Activated CD4-positive, alpha-beta memory T cell treated with anti-CD3 and anti-CD28 coated beads for 36 hours (primary cell): ENCODE results near the gene DNAH2. TPM values are rescaled to one million over a fixed set of nuclear protein-coding genes. Genes with fewer than 3 reads are reported as not detected.

Experiments used
- CTCF ChIA-PET: fragments of 350-600 bp; sonication (Branson Sonifier 250); formaldehyde crosslinking; loops from one replicate; lab custom pipeline; 2021; ENCODE audit warnings: antibody characterized with exemption, inconsistent platforms; lab: Charles Lee
- POLR2A ChIA-PET: fragments of 350-600 bp; sonication (Branson Sonifier 250); formaldehyde crosslinking; loops from one replicate; lab custom pipeline; 2021; ENCODE audit warnings: antibody characterized with exemption; lab: Charles Lee
- DNase-seq: peaks from one replicate; pipeline ENCODE4 v3.0.0-alpha.2; 2020
- H3K27ac Mint-ChIP-seq: one replicate; pipeline ENCODE4 v1.8.0; 2021; ENCODE audit warnings: mixed read lengths
- H3K27me3 Mint-ChIP-seq: one replicate; pipeline ENCODE4 v1.8.0; 2021; ENCODE audit warnings: mixed read lengths
- H3K36me3 Mint-ChIP-seq: one replicate; pipeline ENCODE4 v1.8.0; 2021; ENCODE audit warnings: mixed read lengths
- H3K4me1 Mint-ChIP-seq: one replicate; pipeline ENCODE4 v1.8.0; 2021; ENCODE audit warnings: low read depth, mixed read lengths
- H3K4me3 Mint-ChIP-seq: one replicate; pipeline ENCODE4 v1.8.0; 2021; ENCODE audit warnings: mild to moderate bottlenecking, mixed read lengths
- H3K9me3 Mint-ChIP-seq: one replicate; pipeline ENCODE4 v1.8.0; 2021; ENCODE audit warnings: mixed read lengths
- intact Hi-C: fragments of 100-400 bp; cut with micrococcal nuclease; formaldehyde crosslinking; loops from one replicate; pipeline ENCODE4 v1.15.1; 2023
- total RNA-seq, 2 experiments: library from RNA; stranded (reverse); gene quantifications; one replicate each; pipeline ENCODE4 v1.2.3, GENCODE V29; 2021

The DNAH2 gene
- total RNA-seq, 2 experiments from 2014 or later = not detected

GRCh38 chr17:7687072-7687907, 30.3 kb upstream of the DNAH2 start, which contains the start of gene TP53:
TP53 (minus strand) TSS chr17:7687490; CDS start chr17:7676594, 10,896 bp downstream.
- CTCF ChIA-PET = interaction anchor here (0.7 to 5.8 kb wide), 38 partner anchors 14 to 641 kb away, joined by 3 to 61 read pairs (median 6); partner anchors contain the start of genes ATP1B2, CNTROB, FXR2 and MPDU1
- intact Hi-C loops = loop anchor here (2.0 to 10.0 kb wide), 6 partner anchors 148 to 748 kb away; partner anchors contain the start of genes CTDNEP1, EIF5A, ELP5 and KDM6B
- Mint-ChIP-seq H3K27me3 (no peaks in the 10 kb centered on the region), H3K36me3 (peaks cover 32% of the 10 kb centered on the region), H3K4me3 (peak within 1 kb of the TSS; percentile 100), H3K9me3 (no peaks in the 10 kb centered on the region), H3K4me1 (peaks cover 35% of the 10 kb centered on the region), H3K27ac (peak within 1 kb of the TSS; percentile 100)
- POLR2A ChIA-PET = interaction anchor here (0.5 to 5.3 kb wide), 40 partner anchors 16 to 689 kb away, joined by 3 to 56 read pairs (median 4); partner anchors contain the start of genes ATP1B2, CD68, CTC1 and CTDNEP1
- DNase-seq = peak; percentile 94

- Mint-ChIP-seq H3K36me3 (peaks cover 35% of the 10 kb centered on the region), H3K27ac (peak within 1 kb of the TSS; percentile 100), H3K4me1 (peaks cover 31% of the 10 kb centered on the region), H3K9me3 (no peaks in the 10 kb centered on the region), H3K4me3 (peak within 1 kb of the TSS; percentile 100), H3K27me3 (no peaks in the 10 kb centered on the region)
- ChIA-PET POLR2A (interaction anchor here (0.5 to 5.3 kb wide), 32 partner anchors 20 to 689 kb away, joined by 3 to 56 read pairs (median 5); partner anchors contain the start of genes ATP1B2, CD68, CTDNEP1 and FXR2), CTCF (interaction anchor here (0.6 to 5.8 kb wide), 41 partner anchors 15 to 642 kb away, joined by 3 to 61 read pairs (median 5); partner anchors contain the start of genes ATP1B2, CNTROB, FXR2 and MPDU1)
- intact Hi-C loops = loop anchor here (1.0 to 10.0 kb wide), 10 partner anchors 56 to 747 kb away; partner anchors contain the start of genes CTDNEP1, EIF5A, ELP5 and KDM6B
- DNase-seq = peak; percentile 98
These were observed 29.4 kb upstream of the DNAH2 start, which contains the start of gene WRAP53 for GRCh38 chr17:7687908-7688807. WRAP53 (plus strand) TSS chr17:7688477; CDS start chr17:7688649, 172 bp downstream.

GRCh38 chr17:7688808-7689316, 28.7 kb upstream of the DNAH2 start:
- intact Hi-C loops = loop anchor here (1.0 to 10.0 kb wide), 7 partner anchors 57 to 746 kb away; partner anchors contain the start of genes CTDNEP1, ELP5, NDEL1 and POLR2A
- POLR2A ChIA-PET = interaction anchor here (0.8 to 5.3 kb wide), 7 partner anchors 62 to 468 kb away, joined by 3 to 56 read pairs (median 6); partner anchors contain the start of genes CD68, FXR2, MPDU1 and NAA38
- peak overlapping the region; percentile 62 for H3K27ac Mint-ChIP-seq

GRCh38 chr17:7695586-7695985, 22.0 kb upstream of the DNAH2 start:
- Mint-ChIP-seq H3K4me3 (no peak overlapping the region), H3K27ac (no peak overlapping the region)
- POLR2A ChIA-PET = no interaction called here

More at GRCh38 chr17:7688808-7689316, 28.7 kb upstream of the DNAH2 start:
- Mint-ChIP-seq H3K9me3 (no peaks in the 10 kb centered on the region), H3K4me3 (peak overlapping the region; percentile 100), H3K36me3 (peaks cover 38% of the 10 kb centered on the region), H3K27me3 (no peaks in the 10 kb centered on the region), H3K4me1 (peaks cover 28% of the 10 kb centered on the region)
- CTCF ChIA-PET = interaction anchor here (0.6 to 5.8 kb wide), 17 partner anchors 15 to 431 kb away, joined by 3 to 61 read pairs (median 6); partner anchors contain the start of genes FXR2, MPDU1, RNF227 and SAT2
- DNase-seq = no peak

GRCh38 chr17:7697828-7698588, 19.5 kb upstream of the DNAH2 start:
- intact Hi-C loops = no loop called here

More at GRCh38 chr17:7695586-7695985, 22.0 kb upstream of the DNAH2 start:
- Mint-ChIP-seq H3K36me3 (peaks cover 31% of the 10 kb centered on the region), H3K4me1 (no peaks in the 10 kb centered on the region), H3K27me3 (no peaks in the 10 kb centered on the region), H3K9me3 (no peaks in the 10 kb centered on the region)
- intact Hi-C loops = no loop called here
- CTCF ChIA-PET = interaction anchor here (0.6 kb wide), 1 partner anchor 240 kb away, joined by 3 read pairs; no protein-coding TSS in a partner anchor
- DNase-seq = no peak

GRCh38 chr17:7700510-7700909, 17.0 kb upstream of the DNAH2 start:
- Mint-ChIP-seq H3K27me3 (peaks cover 21% of the 10 kb centered on the region), H3K27ac (no peak overlapping the region), H3K4me3 (no peak overlapping the region), H3K9me3 (no peaks in the 10 kb centered on the region), H3K36me3 (peaks cover 43% of the 10 kb centered on the region), H3K4me1 (peaks cover 12% of the 10 kb centered on the region)
- no peak for DNase-seq
- intact Hi-C loops = no loop called here
- ChIA-PET CTCF (no interaction called here), POLR2A (interaction anchor here (1.3 kb wide), 1 partner anchor 10 kb away, joined by 5 read pairs; no protein-coding TSS in a partner anchor)

More at GRCh38 chr17:7697828-7698588, 19.5 kb upstream of the DNAH2 start:
- no peak overlapping the region for H3K4me3 Mint-ChIP-seq
- H3K9me3 Mint-ChIP-seq = no peaks in the 10 kb centered on the region
- DNase-seq = no peak
- H3K36me3 Mint-ChIP-seq = peaks cover 46% of the 10 kb centered on the region
- ChIA-PET POLR2A (no interaction called here), CTCF (no interaction called here)
- no peaks in the 10 kb centered on the region for H3K4me1 Mint-ChIP-seq
- no peak overlapping the region for H3K27ac Mint-ChIP-seq
- H3K27me3 Mint-ChIP-seq = peaks cover 6% of the 10 kb centered on the region

DNA sequence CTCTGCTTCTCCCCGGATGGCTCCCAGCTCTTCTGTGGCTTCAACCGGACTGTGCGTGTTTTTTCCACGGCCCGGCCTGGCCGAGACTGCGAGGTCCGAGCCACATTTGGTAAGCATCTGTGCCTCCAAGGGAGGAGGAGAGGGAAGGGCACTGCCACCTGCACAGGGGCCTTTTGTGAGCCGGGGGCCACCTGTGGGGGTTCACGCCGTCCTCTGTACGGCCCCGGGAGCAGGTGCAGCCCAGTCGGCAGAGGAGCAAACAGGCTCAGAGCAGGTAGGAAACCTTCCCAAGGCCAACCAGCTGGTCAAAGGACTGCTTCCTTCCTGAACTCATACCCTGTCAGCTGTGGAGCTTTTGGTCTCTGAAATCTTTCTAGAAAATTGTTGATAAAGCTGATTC, 15.9 kb upstream of the DNAH2 start:
- Mint-ChIP-seq H3K4me1 (peaks cover 15% of the 10 kb centered on the region), H3K27ac (no peak overlapping the region), H3K9me3 (no peaks in the 10 kb centered on the region), H3K4me3 (no peak overlapping the region), H3K27me3 (peaks cover 33% of the 10 kb centered on the region), H3K36me3 (peaks cover 34% of the 10 kb centered on the region)
- ChIA-PET CTCF (no interaction called here), POLR2A (interaction anchor here (1.3 kb wide), 1 partner anchor 11 kb away, joined by 5 read pairs; no protein-coding TSS in a partner anchor)
- intact Hi-C loops = no loop called here
- no peak for DNase-seq

GRCh38 chr17:7702776-7703175, 14.8 kb upstream of the DNAH2 start:
- peaks cover 42% of the 10 kb centered on the region for H3K27me3 Mint-ChIP-seq
- H3K4me1 Mint-ChIP-seq = peaks cover 15% of the 10 kb centered on the region
- DNase-seq = no peak
- intact Hi-C loops = no loop called here
- H3K27ac Mint-ChIP-seq = no peak overlapping the region
- ChIA-PET CTCF (no interaction called here), POLR2A (interaction anchor here (1.3 kb wide), 1 partner anchor 16 kb away, joined by 5 read pairs; the partner anchor contains the start of gene TP53)
- no peak overlapping the region for H3K4me3 Mint-ChIP-seq
- H3K36me3 Mint-ChIP-seq = peaks cover 30% of the 10 kb centered on the region
- H3K9me3 Mint-ChIP-seq = no peaks in the 10 kb centered on the region

GRCh38 chr17:7703584-7704479, 13.7 kb upstream of the DNAH2 start:
- Mint-ChIP-seq H3K4me3 (no peak overlapping the region), H3K36me3 (peaks cover 27% of the 10 kb centered on the region), H3K9me3 (no peaks in the 10 kb centered on the region), H3K27me3 (peaks cover 45% of the 10 kb centered on the region), H3K27ac (no peak overlapping the region), H3K4me1 (peaks cover 15% of the 10 kb centered on the region)
- ChIA-PET POLR2A (interaction anchor here (1.3 kb wide), 1 partner anchor 17 kb away, joined by 5 read pairs; the partner anchor contains the start of gene TP53), CTCF (interaction anchor here (0.5 to 1.5 kb wide), 3 partner anchors 15 to 353 kb away, joined by 3 to 5 read pairs (median 3); partner anchors contain the start of gene WRAP53)
- intact Hi-C loops = no loop called here
- DNase-seq = peak; percentile 24
